RPMI7951 (cell line): ENCODE measurements around the gene ZNF282. TPM values are rescaled to one million over a fixed set of nuclear protein-coding genes. Genes with fewer than 3 reads are reported as not detected.

Source experiments
- DNase-seq: peaks from one replicate; pipeline ENCODE4 v3.0.0-alpha.2; 2012; ENCODE audit warnings: low read depth
- total RNA-seq: library from RNA; depleted of rRNA; stranded (reverse); fragments of >200 nt; shearing (Covaris generic); gene quantifications from 2 replicates; pipeline ENCODE4 v1.2.3, GENCODE V29; 2014

ZNF282 gene
- total RNA-seq, 1 experiment from 2014 or later = 8.3 TPM

- no peak for DNase-seq
Observed at GRCh38 chr7:149191851-149192250, 3.5 kb upstream of the ZNF282 start.

GRCh38 chr7:149194799-149195179 is 557 bp upstream of the ZNF282 start:
- no peak for DNase-seq

GRCh38 chr7:149196151-149196704 is 882 bp downstream of the ZNF282 start:
- DNase-seq = no peak

GRCh38 chr7:149196705-149197171 is 1.4 kb downstream of the ZNF282 start:
- DNase-seq = peak; percentile 26

GRCh38 chr7:149197675-149198074 is 2.3 kb downstream of the ZNF282 start:
- DNase-seq = no peak

- no peak for DNase-seq
Observed at GRCh38 chr7:149198161-149198816, 2.9 kb downstream of the ZNF282 start.

- DNase-seq = no peak
Observed at GRCh38 chr7:149199234-149199995, 4.1 kb downstream of the ZNF282 start.

GRCh38 chr7:149202831-149203231 is 7.5 kb downstream of the ZNF282 start:
- DNase-seq = no peak

- no peak for DNase-seq
Observed at GRCh38 chr7:149205690-149206381, 10.5 kb downstream of the ZNF282 start.

GRCh38 chr7:149207324-149208035 is 12.1 kb downstream of the ZNF282 start:
- DNase-seq = no peak

GRCh38 chr7:149209518-149210269 is 14.3 kb downstream of the ZNF282 start:
- peak; percentile 77 for DNase-seq

GRCh38 chr7:149210551-149210950 is 15.2 kb downstream of the ZNF282 start:
- DNase-seq = no peak

GRCh38 chr7:149214020-149214720 is 18.8 kb downstream of the ZNF282 start:
- DNase-seq = no peak

- DNase-seq = peak; percentile 60
Observed at GRCh38 chr7:149216402-149216801, 21.1 kb downstream of the ZNF282 start.

- no peak for DNase-seq
Observed at GRCh38 chr7:149217570-149217969, 22.2 kb downstream of the ZNF282 start.

- DNase-seq = peak; percentile 40
Observed at GRCh38 chr7:149218469-149219420, 23.4 kb downstream of the ZNF282 start.

GRCh38 chr7:149220534-149220933 is 25.2 kb downstream of the ZNF282 start:
- peak; percentile 93 for DNase-seq

GRCh38 chr7:149223176-149223575 is 27.8 kb downstream of the ZNF282 start:
- no peak for DNase-seq

GRCh38 chr7:149223761-149224160 is 28.4 kb downstream of the ZNF282 start:
- no peak for DNase-seq
